ENCODE data around the gene TANC1.

GRCh38 chr2:159103411-159103810 lies 135.0 kb downstream of the TANC1 start:
- TF ChIP-seq POLR2AphosphoS5 (IDR thresholded peaks at IDR 0.05) (no peak), CTCF (IDR thresholded peaks at IDR 0.05) (no peak), POLR2A (IDR thresholded peaks at IDR 0.05) (no peak), EP300 (IDR thresholded peaks at IDR 0.05) (no peak)
